HuH-7 (cell line): Measurements from ENCODE around the gene FARS2.

Experiments used
- DNase-seq: peaks from one replicate; pipeline ENCODE4 v3.0.0; 2011; ENCODE audit warnings: low spot score

Gene FARS2

DNA sequence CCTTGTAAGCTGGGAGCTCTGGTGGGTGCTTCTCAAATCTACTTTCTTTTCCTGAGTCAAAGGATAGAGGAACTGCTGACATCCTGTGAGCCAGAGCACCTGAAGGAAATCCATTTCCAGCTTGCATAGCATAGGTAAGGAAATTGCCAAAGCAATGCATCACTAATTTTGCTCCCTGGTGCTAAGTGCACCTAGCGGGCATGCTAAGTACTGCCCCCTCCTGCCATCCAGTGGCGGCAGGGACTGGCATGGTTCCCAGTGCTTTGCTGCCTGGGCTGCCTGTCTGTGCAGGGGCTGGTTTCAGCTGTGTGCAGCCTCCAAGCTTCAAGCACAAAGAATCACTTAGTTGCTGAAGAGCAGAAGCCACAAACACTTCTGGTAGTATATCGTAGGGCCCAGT is 63.9 kb downstream of the FARS2 start:
- no peak for DNase-seq

DNA sequence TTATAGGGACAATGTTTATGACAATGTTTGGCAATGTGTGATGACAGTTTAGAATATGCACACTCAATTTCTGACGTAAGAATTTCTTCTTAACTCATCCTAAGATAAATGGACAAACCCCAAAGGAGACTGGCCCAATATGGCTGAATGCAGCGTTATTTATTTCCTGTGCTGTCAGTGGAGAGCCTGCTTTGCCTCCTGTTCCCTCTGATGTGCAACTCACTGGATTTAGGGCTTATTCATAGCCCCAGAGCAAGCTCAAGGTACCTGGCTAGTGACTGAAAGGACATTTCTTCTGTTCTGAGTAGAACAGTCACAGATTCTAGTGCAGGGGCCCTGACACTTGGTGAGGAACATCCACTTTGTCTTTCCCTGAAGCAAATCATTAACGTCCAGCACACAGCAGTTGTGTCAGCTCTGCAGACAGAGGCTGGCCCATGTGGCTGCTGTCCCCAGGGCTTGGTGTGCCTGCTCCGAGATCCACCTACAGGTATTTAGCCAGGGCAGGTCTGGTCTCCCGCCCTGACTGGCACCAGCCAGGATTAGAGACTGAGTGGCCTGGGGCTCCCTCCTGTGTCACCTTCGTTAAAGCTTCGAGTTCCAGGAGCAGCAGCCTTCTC is 64.8 kb downstream of the FARS2 start:
- no peak for DNase-seq

DNA sequence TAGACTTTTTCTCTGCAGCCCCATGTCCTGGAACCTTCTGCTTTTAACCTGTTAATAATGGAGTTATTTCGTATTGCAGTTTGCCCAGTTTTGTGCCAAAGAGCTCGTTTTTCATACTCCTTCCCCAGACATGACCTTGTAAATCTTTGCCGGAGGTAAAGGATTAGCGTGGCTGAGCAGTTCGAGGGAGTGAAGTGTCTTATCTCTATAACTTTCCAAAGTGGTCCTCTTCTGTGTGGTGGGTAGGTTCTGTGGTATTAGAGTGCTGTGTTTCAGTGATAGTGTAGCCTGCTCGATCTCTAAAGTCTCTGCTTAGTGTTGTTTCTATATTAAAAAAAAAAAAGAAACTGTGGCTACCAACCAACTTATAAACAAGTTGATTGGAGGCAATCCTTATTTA is 67.5 kb downstream of the FARS2 start:
- DNase-seq: no peak

DNA sequence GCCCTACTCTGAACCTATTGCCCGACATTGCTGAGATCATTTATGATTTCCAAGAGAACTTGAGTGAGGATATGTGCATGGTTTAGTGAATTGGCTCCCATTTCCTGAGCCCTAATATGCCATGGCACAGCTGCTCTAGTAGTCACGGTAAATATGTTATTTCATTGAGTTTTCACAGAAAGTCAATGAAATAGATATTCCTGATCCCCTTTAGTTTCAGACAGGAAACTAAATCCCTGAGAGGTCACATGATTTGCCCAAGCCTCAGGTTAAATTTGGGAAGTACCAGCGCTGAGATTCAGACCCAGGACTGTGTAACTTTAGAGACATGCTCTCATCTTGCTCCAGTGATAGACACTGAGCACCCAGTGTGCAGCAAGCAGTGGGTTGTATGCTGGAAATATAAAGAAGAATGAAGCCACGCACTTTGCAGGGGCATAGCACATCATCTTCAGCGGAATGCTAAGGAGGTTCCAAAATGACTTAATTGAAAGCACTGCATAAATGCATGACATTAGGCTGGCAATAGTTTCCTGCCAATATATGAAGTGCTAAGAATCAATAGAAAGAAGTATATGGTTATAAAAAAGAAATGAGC is 70.6 kb downstream of the FARS2 start:
- DNase-seq: no peak

DNA sequence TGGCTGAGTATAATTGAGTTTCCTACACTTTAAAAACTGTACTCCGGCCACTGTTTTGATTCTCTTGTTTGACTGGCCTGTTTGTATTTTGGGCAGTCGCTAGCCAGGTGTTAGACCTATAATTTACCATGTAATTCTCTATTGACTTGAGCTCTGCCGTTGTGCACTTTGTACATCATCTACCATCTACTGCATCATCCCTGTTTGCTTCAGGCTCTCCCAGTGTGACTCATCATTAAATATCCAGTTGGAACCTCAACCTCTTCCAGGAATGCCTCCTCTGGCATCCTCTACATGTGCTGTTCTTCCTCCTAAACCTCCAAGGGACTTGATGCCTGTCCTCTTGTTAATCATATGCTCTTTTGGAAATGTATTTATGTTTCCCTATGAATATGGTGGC is 72.3 kb downstream of the FARS2 start:
- DNase-seq: no peak

DNA sequence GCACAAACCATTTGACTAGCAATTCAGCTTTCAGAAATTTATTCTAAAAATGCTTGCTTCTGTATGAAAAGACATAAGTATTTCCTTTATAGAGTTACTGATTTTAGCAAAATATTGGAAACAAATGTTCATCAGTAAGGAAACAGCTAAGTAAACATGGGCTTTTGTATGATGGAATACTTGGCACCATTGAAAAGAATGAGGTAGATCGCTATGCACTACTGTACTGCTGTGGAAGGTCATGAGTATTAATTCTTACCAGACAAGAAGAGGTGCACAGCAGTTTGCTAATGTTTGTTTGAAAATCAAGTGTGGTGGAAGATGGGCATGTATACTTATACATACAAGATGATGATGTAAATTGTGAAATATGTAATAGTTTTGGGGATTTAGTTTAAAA is 73.0 kb downstream of the FARS2 start:
- DNase-seq: no peak

DNA sequence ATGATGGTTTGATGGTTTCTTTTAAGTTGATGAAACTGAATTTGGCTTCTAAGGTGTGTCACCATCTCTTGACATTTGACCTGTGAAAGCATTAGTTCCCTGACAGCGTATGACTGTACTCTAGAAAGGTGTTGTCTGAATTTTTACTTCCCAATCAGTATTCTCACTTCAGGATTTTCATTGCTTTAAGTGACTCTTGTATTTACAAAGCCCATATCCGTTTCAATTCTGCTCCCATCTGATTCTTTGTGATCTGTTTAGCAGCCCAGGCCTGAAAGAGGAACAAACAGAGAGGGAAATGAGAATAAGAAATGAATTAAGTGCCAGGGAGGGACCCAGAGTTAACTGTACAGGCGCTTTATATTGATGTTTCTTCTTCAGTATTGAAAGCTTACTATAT is 73.7 kb downstream of the FARS2 start:
- no peak for DNase-seq

DNA sequence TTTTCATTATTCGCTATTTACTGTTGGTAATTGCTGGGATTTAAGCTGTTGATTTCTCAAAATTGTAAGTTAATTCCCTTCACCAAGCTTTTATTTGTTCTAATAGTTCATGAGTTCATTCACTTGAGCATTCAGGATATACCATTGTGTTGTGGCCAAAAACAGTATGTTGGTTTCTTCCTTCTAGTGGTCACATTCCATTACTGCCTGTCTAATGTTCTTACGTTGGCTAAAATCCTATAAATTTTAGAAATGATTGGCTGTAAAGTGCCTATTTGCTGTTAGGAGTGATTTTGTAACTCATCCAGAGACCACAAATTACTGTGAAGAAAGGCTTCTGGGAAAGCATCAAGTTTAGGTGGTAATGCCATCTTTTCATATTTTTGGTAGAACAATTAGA is 76.3 kb downstream of the FARS2 start:
- DNase-seq: no peak

DNA sequence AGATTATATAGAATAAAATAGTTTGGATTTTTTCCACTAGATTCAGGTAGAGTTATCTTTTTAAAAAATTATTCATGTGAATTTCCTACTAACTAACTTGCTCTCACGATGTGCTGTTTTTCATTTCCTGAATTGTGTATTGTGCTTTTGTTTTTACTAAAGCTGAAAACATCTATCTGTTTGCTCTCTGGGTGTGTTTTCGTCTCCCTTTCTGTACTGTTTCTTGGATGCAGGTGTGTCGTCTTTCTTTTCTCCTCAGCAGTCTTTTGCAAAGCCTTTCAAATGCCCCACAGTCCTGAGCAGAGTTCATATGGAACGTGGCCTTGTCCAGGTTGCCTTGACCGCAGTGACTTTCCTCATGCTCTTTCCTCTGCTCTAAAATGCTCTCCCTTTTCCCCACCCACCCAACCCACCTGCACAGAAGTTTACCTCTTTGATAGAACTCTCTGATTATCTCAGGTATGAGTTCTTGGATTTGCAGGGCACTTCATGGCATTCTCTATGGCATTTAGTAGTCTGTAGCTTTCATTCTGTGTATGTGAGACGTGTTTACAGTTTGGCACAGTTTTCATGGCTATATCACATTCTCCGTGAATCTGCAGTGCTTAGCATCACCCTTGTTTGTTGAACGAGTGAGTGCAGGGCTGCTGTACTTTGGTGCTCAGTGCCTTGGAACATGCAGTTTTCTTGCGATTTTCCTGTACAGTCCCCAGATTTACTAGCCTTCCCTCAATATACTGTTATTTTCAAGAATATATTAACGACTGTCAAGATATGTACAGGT is 77.1 kb downstream of the FARS2 start:
- DNase-seq: no peak

DNA sequence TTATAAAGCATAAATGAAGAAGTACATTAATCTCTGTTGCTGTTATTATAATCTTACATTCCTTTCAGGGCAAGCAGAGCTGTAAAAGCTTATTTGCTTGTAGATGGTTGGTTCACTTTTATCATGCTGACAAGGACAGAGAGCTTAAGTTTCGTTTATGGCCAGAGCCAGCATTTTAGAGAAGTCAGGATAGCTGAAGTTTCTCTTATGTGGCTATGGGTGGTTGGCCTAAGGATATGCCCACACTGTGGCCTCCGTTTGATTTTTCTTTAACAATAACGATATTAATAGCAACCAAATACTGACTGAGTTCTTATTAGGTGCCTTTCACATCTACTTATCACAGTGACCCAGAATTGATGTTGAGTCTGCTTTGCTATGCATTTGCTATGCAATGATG is 78.5 kb downstream of the FARS2 start:
- no peak for DNase-seq

DNA sequence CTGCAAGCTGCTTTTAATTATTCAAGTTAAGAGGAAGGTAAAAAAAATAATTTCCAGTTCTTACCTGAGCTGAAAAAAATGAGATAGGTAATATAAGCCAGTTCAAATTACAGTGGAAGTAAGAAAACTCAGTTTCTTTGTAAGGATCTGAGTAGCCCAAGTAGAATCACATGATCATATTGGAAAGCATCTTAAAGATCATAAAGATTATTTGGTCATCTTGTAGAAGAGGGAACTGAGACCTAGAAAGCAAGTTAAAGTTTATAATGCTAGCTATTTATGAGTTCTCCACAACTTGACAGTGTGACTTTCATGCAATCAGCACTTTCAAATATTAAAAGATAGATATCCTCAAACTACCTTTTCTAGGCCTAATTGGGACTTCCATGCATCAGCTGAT is 80.5 kb downstream of the FARS2 start:
- DNase-seq: no peak

DNA sequence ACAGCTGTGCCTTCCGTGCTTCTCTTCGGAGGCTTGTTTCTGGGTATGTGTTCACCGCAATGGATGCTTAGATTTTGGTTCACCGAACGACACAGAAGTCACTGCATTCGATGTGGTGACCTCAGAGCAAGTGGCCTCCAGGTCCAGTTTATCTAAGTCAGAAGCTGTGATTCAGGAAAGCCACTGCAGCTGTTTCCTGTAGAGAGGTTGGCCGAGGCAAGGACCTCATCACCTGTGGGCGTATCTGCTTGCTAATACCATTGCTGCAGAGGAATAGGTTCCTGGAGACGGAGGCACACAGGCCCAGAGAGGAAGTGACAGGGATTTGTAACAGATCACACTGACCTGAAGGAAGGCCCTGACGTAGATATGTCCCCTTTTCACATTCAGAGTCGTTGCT is 82.7 kb downstream of the FARS2 start:
- DNase-seq: no peak

DNA sequence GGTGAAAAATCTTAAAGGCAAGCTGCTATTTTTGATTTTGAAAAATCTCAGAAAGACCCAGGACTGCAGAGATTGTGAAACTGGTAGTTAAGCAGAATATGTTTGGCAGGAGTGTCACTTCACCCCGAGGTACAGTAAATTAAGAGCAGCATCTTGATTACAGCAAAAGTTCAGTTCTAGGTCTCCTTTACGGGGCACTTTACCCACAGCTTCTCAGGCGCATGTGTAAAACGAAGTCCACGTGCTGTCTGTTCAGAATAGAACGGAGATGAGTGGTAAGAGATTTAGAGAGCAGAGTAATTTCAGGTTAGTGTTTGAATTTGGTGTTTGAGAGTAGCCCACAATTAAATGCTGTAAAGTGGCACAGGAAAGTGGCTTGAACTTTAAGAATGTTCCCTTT is 84.0 kb downstream of the FARS2 start:
- DNase-seq: no peak

DNA sequence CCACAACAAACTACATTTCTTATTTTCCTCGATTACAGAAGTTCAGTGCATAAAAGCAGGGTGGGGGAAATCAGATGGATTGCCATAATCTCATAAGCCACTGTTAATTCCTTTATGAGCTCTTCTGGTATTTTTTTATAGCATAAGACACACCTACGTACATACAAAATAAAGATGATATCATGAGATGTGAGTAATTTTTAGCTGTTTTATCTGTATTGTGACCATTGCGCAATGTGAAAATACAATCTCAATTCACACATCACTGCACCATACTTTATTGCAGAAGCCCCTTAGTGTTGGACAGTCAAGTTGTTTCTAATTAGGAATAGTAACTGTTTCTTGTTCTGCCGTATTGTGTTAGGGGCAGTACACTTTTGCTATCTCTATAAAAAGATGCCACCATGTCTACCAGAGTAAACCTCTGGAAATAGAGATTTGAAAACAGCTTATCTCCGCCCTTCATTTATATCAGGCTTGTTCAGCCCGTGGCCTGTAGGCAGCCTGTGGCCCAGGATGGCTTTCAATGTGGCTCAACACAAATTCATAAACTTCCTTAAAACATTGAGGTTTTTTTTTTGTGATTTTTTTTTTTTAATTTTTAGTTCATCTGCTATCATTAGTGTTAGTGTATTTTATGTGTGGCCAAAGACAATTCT is 90.4 kb downstream of the FARS2 start:
- DNase-seq: no peak

DNA sequence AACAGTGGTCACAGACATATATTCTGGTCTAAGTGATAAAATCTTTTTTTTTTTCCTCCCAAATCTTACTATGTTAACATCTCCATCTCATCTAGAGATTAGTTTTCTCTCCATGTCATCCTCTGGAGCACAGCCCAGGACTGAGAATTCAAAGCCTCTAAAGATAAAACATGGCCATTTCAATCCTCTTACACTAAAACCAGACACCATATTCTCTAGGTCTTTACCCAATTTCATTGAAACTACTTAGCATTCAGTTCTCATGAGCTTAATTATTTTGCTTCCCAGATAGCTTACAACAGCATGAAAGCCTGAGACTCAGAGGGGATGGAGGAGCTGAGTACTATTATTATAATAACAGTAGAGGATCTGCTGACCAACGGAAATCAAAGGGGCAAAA is 92.7 kb downstream of the FARS2 start:
- no peak for DNase-seq

DNA sequence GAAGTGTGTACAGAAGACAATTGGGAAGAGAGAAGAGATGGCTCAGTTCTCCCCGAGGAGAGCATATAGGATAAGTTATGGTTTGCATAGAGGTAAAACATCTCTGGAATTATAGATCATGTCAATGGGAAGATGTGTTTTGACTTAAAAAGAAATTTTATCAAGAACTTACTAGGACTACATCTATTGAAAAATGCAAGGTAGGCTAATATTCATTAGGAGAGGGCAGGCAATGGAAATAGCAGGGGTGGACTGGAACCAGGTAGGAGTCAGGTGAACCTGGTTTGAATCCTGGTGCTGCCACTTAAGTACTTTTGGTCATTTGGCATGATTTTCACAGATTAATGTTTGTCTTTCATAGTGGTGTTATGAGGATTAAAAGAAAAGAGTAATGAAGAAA is 96.2 kb downstream of the FARS2 start:
- no peak for DNase-seq

DNA sequence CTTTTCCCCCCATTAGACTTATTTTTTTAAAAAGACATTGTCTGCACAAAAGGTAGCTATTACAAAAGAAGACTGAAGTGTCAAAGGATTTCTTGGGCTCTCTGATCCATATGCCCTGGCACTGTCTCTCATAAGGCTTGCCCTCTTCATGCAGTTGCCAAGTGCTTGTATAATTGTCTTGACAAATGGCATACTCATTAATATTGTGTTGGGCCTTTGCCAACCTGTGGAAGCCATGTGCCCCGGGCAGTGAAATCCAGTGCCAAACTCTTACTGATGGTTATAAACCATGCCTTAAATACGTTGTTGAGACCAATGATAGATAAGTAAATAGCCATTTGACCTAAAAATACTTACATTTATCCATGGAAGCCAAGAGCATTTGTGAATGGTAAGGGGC is 98.1 kb downstream of the FARS2 start:
- DNase-seq: no peak

DNA sequence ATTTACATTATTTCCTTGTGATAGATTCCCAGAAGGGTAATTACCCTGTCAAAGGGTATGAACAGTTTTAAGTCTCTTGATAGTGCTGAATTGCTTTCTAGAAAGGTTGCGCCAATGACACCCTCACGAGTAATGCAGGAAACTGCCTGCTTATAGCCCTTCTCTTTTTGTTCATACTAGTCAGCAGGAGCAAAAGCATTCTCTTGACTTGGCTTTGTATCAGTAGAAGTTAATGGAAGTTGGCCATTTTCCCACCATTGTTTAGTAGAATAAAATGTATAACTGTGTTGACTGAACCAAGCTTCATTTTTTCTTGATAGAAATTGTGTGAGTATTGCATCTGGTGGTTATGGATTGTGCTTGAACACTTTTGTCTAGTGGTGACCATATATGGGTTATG is 100.1 kb downstream of the FARS2 start:
- DNase-seq: no peak

DNA sequence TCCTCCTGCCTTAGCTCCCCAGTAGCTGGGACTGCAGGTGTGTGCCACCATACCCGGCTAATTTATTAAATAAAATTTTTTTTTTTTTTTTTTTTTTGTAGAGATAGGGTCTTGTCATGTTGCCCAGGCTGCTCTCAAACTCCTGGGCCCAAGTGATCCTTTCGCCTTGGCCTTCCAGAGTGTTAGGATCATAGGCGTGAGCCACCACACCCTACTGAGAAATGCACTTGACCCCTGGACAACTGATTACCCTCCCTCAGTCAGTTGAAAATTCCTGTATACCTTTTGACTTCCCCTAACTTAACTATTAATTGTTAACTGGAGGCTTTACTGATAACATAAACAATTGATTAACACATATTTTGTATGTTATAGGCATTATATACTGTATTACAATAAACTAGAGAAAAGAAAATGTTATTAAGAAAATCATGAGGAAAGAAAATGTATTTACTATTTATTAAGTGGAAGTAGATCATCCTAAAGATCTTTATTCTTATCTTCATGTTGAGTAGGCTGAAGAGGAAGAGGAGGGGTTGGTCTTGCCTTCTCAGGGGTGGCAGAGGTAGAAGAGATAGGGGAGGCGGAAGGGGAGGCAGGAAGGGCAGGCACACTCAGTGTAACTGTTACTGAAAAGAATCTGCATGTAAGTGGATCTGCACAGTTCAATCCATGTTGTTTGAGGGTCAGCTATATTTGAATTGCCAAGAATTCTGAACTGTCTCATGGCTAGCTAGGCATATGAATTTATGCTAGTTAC is 104.3 kb downstream of the FARS2 start:
- DNase-seq: no peak

DNA sequence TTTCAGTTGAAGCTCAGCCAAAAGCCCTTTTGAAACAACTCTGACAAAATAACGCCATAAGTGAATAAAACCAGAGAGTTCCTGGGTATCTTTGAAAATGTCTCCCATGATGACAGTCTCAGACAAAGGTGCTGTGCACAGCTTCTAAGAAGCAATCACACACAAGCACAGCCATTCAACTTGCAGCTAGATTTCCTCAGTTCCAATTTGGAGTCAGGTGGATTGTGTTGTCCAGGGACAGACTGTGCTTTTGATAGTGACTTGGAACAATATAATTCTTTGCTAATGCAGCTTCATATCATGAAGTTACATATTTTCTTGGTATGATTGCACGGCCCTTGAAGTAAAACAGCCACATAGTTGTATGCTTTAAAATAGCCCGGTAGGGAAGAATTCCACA is 105.6 kb downstream of the FARS2 start:
- DNase-seq: no peak

DNA sequence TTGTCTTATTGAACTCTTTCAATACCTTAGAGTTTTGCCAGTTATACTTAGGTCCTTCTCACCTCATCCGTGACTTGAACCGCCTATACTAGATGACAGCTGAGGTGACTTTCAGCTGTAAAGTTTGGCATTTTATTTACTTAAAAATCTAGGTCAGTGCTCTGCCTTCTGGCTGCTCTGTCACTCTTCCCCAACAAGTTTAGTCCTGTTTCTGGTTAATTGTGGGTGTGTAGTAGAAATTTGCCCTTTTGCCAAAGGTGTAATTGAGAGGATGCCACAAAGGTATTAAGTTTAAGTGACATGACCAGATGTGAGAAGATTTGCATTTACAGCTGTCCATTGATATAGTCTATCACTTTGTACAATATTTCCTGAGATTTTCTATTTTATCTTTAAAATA is 106.2 kb downstream of the FARS2 start:
- no peak for DNase-seq

DNA sequence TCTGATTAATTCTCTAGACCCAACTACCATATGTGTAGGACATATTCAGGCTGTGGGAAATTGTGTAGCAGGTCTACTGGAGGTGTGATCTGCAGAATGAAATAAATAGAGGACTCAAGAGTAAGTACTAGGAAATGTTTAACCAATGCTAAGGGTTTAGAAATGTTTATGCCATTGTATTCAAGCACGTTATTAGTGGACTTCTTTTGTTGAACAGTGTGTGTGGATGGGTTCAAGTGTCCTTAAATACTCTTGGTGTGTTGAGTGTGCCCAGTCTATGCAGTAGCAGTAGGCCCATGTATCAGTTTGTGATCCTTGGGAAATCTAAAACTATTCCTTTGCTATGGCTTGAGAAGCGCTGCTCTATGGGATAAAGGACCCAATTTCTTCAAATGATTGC is 112.1 kb downstream of the FARS2 start:
- DNase-seq: no peak
